Activated T-helper 17 cell treated with anti-CD3 and anti-CD28 coated beads, Interleukin-2, amount 50 U/mL, for 72 hours (primary cell): ENCODE data around the gene STK32A. TPM values are rescaled to one million over a fixed set of nuclear protein-coding genes. Genes with fewer than 3 reads are reported as not detected.

Experiments
- ATAC-seq: fragments of 150-1000 bp; cut with Tn5 transposase; replicated peaks from 2 replicates; pipeline ENCODE4 v1.10.0; 2021; ENCODE audit warnings: mild to moderate bottlenecking, moderate library complexity
- H3K27ac Mint-ChIP-seq: one replicate; pipeline ENCODE4 v1.8.0; 2022; ENCODE audit warnings: mixed read lengths
- H3K27me3 Mint-ChIP-seq: one replicate; pipeline ENCODE4 v1.8.0; 2022; ENCODE audit warnings: mixed read lengths
- H3K36me3 Mint-ChIP-seq: one replicate; pipeline ENCODE4 v1.8.0; 2022; ENCODE audit warnings: low read depth, mild to moderate bottlenecking, mixed read lengths
- H3K4me1 Mint-ChIP-seq: one replicate; pipeline ENCODE4 v1.8.0; 2022; ENCODE audit warnings: mixed read lengths
- H3K4me3 Mint-ChIP-seq: one replicate; pipeline ENCODE4 v1.8.0; 2022; ENCODE audit warnings: mild to moderate bottlenecking, mixed read lengths
- H3K9me3 Mint-ChIP-seq: one replicate; pipeline ENCODE4 v1.8.0; 2022; ENCODE audit warnings: mixed read lengths
- total RNA-seq, 2 donors: library from RNA; stranded (reverse); gene quantifications; one replicate each; pipeline ENCODE4 v1.2.3, GENCODE V29; 2022

STK32A gene
- not detected for total RNA-seq

DNA sequence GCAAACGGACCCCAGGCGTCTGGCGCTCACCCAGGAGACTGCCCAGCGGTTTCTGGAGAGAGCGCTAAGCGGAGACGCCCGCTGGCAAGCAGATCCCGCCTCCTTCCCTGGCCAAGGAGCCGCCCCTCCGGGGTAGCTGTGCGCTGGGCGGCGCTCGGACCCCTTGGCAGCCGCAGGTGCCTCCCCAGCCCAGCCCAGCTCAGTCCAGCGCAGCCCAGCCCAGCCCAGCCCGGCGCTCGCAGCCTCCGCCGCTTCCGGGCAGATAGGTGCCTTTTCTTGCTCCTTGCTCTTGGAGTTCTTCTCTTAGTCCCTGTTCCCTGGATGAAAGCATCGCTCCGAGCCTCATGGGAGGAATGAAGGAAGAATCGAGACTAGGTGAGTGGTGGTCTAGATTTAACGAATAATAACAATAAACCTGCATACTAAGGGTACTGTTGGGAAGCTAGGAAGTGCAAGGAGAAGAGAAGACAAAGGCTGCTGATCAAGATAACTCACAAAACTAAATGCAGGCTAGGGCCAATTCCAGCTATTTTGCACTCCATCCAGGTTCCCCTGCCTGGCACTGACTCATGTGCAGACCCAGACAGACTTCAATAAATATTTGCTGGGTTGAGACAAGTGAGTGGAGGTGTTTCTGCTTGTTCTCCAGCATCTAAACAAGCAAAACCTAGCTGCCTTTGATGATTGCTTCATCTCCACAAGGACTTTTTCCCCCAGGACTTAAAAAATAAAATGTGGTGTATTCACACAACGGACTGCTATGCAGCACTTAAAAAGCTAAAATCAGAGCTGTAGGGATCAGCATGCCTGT lies at the start of gene STK32A:
Gene STK32A, plus strand, starts transcription at position 202 of the 811 bp plus-strand sequence. CDS start 4,609 bp downstream, outside the sequence.
- ATAC-seq, result no peak
- H3K27ac Mint-ChIP-seq, result no peak within 1 kb of the TSS
- no peaks in the 10 kb centered on the region for H3K9me3 Mint-ChIP-seq
- H3K27me3 Mint-ChIP-seq, result peaks cover 48% of the 10 kb centered on the region
- H3K4me3 Mint-ChIP-seq, result peak within 1 kb of the TSS; percentile 54
- H3K4me1 Mint-ChIP-seq, result peaks cover 5% of the 10 kb centered on the region
- no peaks in the 10 kb centered on the region for H3K36me3 Mint-ChIP-seq

DNA sequence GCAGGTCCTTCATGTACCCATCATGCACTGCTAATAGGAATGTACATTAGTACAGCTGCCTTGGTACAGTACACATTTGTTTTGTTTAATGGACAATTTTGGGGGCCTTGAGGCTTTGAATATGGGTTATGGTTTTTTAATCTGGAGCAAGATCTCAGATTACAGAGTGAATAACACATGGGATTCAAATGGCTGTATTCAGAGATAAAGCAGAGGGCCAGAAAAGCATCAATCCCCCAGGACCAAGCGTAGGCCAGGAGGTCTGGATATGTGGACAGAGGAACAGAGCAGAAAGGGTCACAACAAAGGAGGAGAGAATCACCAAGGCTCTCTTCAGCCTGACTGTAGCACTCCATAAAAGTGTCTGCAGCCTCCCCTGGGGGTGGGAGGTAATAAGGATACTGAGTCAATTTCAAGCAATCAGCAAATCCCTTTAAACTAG lies 47.7 kb upstream of the STK32A start:
- Mint-ChIP-seq H3K9me3 (no peaks in the 10 kb centered on the region), H3K27me3 (no peaks in the 10 kb centered on the region), H3K27ac (no peak overlapping the region), H3K4me3 (no peak overlapping the region), H3K36me3 (no peaks in the 10 kb centered on the region), H3K4me1 (no peaks in the 10 kb centered on the region)
- ATAC-seq, result no peak

DNA sequence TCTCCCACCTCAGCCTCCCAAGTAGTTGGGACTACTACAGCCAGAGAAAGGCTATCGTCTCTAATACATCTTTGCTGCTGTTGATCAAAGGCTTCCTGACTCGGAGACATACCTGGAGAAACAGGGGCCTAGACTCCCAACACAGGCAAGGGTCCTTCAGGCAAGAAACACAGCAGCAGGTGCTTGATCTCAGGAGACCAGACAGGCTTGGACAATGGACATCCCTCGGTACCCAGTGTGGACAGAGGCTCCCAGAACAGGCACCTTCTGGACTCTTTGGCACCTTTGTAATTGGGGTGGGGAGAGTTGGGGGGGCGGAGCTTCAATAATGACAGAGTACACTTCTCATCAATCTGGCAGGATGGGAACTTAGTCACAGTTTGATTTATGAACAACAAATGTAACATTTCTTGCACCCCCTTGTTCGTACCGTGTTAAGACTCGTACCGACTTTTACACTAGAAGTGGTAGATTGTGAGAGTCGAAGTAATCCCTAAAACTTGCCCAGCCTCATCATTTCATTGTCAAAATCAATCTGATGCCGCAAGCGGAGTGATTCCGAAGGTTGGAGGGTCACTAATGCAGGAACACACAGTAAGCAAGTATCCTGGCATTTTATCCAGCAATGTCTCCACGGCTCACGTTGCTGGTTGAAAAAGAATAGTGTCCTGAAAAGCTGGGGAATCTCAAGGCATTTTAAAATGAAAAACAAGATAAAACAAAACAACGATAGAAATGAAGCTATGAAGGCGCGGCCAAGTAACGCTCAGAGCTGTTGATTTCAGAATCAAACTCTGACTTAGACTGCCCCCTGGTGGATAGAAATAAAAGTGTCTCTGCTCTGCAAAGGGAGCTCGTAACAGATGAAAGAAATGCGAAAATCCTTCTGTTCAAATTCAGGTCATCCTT lies 46.4 kb upstream of the STK32A start:
- Mint-ChIP-seq H3K27me3 (no peaks in the 10 kb centered on the region), H3K4me1 (no peaks in the 10 kb centered on the region), H3K9me3 (no peaks in the 10 kb centered on the region), H3K27ac (no peak overlapping the region), H3K36me3 (no peaks in the 10 kb centered on the region), H3K4me3 (no peak overlapping the region)
- peak; percentile 67 for ATAC-seq

DNA sequence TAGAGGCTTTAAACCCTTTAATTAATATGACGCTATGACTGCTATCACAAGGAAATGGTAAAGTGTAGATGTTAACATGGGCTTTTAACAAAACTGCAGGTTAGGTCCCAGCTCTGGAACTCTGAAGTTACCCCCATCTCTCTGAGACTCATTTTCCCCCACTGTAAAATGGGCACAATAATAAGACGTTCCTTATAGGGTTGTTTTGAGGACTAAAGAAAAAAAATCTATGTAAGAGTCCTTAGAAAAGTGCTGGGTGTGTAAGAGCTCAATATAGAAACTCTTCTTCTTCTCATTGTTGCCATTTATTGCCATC lies 45.8 kb upstream of the STK32A start:
- Mint-ChIP-seq H3K27ac (no peak overlapping the region), H3K9me3 (no peaks in the 10 kb centered on the region), H3K36me3 (no peaks in the 10 kb centered on the region), H3K4me3 (no peak overlapping the region), H3K27me3 (no peaks in the 10 kb centered on the region), H3K4me1 (no peaks in the 10 kb centered on the region)
- no peak for ATAC-seq

DNA sequence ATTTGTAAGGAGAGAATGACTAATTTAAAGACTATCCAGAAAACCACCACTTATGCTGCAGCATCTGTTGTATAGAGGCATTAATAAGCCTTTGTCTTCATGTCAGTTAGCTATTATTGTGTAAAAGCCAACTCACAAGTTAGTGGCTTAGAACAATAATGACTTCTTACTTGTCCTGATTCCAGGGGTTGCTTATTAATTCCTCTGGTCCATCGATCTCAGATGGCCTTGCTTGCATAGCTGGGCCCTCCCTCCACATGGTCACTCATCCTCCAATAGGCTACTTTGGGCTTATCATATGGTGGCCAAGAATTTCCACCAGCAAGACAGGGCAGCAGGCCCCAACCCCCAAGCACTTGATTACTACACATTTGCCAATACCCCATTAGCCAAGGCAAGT lies 44.5 kb upstream of the STK32A start:
- Mint-ChIP-seq H3K9me3 (no peaks in the 10 kb centered on the region), H3K36me3 (no peaks in the 10 kb centered on the region), H3K27me3 (no peaks in the 10 kb centered on the region), H3K4me3 (no peak overlapping the region), H3K4me1 (no peaks in the 10 kb centered on the region), H3K27ac (no peak overlapping the region)
- no peak for ATAC-seq

DNA sequence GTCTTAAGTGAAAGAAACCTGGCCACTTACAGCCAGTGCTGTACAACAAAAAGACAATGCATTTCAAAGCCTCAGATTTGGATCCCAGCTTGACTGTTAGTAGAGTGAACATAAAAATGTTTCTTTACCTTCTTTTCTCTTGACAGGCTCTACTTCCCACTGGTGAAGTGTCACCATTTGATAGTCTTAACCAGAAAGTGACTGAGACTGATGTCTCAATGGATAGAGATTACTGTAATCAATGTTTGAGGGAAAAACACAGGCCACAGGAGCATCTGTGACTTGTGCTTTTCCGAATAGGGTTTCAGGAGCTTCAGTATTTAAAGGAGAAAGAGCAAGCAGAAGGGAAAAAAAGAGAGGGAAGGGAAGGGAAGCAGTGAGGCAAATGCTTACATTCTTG lies 41.7 kb upstream of the STK32A start:
- H3K4me1 Mint-ChIP-seq, result no peaks in the 10 kb centered on the region

DNA sequence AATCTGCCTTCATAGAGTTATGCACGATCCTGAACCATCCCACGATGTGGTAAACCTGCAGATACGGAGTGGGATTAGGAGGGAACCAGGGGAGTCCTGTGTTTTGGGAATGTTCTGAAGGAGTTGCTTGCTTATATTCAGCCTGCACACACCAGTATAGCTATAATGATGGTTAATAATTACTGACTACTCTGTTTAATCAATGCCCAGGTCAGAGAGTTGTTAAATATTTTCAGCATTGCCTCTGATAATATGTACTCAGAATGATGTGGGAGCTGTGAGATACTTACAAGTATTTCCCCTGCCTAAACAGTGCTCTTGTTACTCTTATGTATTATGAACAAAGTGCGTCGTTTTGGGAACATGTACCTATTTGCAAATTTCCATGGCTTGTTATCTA lies 34.8 kb upstream of the STK32A start:
- Mint-ChIP-seq H3K4me1 (no peaks in the 10 kb centered on the region), H3K4me3 (no peak overlapping the region), H3K9me3 (no peaks in the 10 kb centered on the region), H3K27me3 (peaks cover 5% of the 10 kb centered on the region), H3K36me3 (no peaks in the 10 kb centered on the region), H3K27ac (no peak overlapping the region)
- ATAC-seq, result no peak

More for the DNA sequence above, 41.7 kb upstream of the STK32A start:
- Mint-ChIP-seq H3K36me3 (no peaks in the 10 kb centered on the region), H3K4me3 (no peak overlapping the region), H3K27me3 (no peaks in the 10 kb centered on the region), H3K9me3 (no peaks in the 10 kb centered on the region), H3K27ac (no peak overlapping the region)
- no peak for ATAC-seq

DNA sequence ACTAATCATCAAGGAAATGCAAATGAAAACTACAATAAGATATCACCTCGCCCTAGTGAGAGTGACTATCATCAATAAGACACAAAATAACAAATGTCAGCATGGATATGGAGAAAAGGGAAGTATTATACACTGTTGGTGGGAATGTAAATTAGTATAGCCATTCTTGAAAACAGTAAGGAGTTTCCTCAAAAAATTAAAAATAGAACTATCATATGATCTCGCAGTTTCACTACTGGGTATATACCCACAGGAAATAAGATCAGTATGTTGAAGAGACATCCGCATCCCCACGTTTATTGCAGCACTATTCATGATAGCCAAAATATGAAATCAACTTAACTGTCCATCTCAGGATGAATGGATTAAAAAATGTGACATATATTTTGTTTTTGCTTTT lies 31.6 kb upstream of the STK32A start:
- Mint-ChIP-seq H3K27ac (no peak overlapping the region), H3K36me3 (no peaks in the 10 kb centered on the region), H3K4me1 (no peaks in the 10 kb centered on the region), H3K27me3 (peaks cover 5% of the 10 kb centered on the region), H3K4me3 (no peak overlapping the region), H3K9me3 (no peaks in the 10 kb centered on the region)
- ATAC-seq, result no peak

DNA sequence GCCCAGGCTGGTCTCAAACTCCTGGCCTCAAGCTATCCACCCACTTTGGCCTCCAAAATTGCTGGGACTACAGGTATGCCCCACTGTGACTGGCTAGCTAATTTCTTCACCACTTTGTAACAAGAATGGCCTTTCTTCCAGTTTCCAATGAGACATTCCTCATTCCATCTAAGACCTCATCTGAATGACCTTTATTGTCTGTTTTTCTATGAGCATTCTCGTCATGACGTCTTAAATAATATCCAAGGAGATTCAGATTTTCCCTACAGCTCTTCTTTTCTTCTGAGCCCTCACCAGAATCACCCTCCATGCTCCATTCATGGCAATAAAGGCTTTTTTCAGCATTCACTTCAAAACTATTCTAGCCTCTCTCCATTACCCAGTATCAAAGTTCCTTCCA lies 30.2 kb upstream of the STK32A start:
- no peaks in the 10 kb centered on the region for H3K36me3 Mint-ChIP-seq
- no peaks in the 10 kb centered on the region for H3K9me3 Mint-ChIP-seq
- H3K4me3 Mint-ChIP-seq, result no peak overlapping the region
- ATAC-seq, result no peak
- peaks cover 5% of the 10 kb centered on the region for H3K27me3 Mint-ChIP-seq
- H3K27ac Mint-ChIP-seq, result no peak overlapping the region
- H3K4me1 Mint-ChIP-seq, result no peaks in the 10 kb centered on the region

DNA sequence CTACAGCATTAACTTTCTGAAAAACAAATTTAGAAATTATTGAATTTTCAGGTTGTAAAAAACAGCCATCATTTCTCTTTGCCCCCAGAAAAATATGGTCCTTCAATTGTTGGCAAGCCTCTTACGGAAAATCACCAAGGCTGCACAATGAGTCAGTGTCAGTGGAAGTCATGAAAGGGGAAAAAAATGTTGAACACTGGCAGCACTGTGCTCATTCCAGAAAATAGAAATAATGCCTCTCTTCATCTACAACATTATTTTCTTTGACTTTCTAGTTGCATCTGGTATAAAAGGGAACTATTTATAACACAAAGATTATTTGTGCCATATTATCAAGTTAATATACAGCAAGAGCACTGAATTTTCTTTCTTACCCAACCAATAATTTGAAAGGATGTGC lies 26.7 kb upstream of the STK32A start:
- no peaks in the 10 kb centered on the region for H3K4me1 Mint-ChIP-seq
- no peaks in the 10 kb centered on the region for H3K36me3 Mint-ChIP-seq
- no peaks in the 10 kb centered on the region for H3K9me3 Mint-ChIP-seq
- no peak overlapping the region for H3K4me3 Mint-ChIP-seq
- H3K27ac Mint-ChIP-seq, result no peak overlapping the region
- H3K27me3 Mint-ChIP-seq, result no peaks in the 10 kb centered on the region
- no peak for ATAC-seq

DNA sequence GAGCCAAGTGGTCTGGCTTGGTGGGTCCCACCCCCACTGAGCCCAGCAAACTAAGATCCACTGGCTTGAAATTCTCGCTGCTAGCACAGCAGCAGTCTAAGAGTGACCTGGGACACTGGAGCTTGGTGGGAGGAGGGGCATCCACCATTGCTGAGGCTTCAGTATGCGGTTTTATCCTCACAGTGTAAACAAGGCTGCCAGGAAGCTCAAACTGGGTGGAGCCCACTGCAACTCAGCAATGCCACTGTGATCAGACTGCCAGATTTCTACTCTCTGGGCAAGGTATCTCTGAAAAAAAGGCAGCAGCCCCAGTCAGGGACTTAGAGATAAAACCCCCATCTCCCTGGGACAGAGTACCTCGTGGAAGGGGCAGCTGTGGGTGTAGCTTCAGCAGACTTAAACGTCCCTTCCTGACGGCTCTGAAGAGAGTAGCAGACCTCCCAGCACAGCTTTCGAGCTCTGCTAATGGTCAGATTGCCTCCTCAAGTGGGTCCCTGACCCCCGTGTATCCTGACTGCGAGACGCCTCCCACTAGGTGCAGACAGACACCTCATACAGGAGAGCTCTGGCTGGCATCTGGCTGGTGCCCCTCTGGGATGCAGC lies 18.2 kb upstream of the STK32A start:
- H3K9me3 Mint-ChIP-seq, result peaks cover 9% of the 10 kb centered on the region
- H3K36me3 Mint-ChIP-seq, result no peaks in the 10 kb centered on the region
- no peak overlapping the region for H3K4me3 Mint-ChIP-seq

DNA sequence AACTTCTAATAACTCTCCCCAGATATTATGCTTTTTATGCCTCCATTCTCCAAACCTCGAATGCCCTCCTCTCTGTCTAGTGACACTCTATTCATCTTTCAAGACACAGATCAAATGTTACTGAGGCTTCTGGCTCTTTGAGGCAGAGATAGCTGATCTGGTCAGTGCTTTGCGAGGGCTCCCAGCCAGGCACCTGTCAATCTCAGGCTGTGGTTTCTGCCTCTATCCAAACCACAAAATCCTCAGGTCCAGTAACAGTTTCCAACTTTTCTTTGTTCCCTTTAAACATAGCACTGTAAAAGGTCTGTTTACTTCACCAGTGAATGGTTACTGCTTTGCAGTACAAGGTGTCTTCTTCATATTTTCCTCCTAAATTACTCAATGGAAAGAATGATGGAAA lies 11.5 kb upstream of the STK32A start:
- Mint-ChIP-seq H3K9me3 (peaks cover 17% of the 10 kb centered on the region), H3K36me3 (no peaks in the 10 kb centered on the region), H3K4me1 (peaks cover 9% of the 10 kb centered on the region)

More for the DNA sequence above, 18.2 kb upstream of the STK32A start:
- no peaks in the 10 kb centered on the region for H3K4me1 Mint-ChIP-seq
- H3K27me3 Mint-ChIP-seq, result no peaks in the 10 kb centered on the region
- peak overlapping the region; percentile 52 for H3K27ac Mint-ChIP-seq
- peak; percentile 24 for ATAC-seq

DNA sequence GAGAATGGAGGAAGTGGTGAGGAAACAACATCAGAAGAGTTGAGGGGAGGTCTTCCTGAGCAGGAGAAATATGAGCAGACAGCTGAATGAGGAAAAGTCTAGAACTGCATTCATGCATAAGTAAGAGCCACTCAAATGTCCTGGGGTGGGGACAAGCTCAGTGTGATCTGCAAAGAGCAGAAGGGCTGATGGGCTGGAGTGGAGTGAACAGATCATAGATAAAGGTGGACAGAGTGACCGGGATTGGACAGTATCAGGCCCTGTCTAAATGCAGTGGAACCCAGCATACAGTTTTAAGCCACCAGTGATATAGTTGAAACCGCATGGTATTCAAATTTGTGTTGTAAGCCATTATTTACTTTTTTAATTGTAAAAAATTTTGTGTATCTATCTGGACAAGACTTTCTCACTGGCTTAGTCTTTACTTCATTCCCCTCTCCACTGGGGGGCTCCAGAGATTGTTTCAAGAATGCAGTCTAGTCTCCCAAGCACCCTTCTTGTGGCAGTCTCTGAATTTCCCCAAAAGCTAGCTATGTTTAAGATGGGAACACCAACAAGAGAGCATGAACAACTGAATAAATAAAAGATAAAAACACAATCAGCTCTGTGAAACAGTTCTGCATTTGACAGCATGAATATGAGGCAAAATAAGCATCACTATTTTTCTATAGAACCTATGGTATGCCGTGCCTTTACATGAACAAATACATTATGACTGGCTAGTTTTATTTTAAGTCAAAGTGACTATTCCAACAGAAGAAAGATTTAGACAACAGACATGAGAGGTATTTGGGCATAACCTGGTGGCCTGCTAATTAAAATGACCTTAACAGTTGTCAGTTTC lies 10.7 kb upstream of the STK32A start:
- H3K4me1 Mint-ChIP-seq, result peaks cover 9% of the 10 kb centered on the region
- no peaks in the 10 kb centered on the region for H3K36me3 Mint-ChIP-seq
- H3K27me3 Mint-ChIP-seq, result no peaks in the 10 kb centered on the region
- H3K4me3 Mint-ChIP-seq, result no peak overlapping the region
- H3K27ac Mint-ChIP-seq, result no peak overlapping the region
- ATAC-seq, result no peak
- H3K9me3 Mint-ChIP-seq, result peaks cover 11% of the 10 kb centered on the region

More for the DNA sequence above, 11.5 kb upstream of the STK32A start:
- H3K4me3 Mint-ChIP-seq, result no peak overlapping the region
- no peaks in the 10 kb centered on the region for H3K27me3 Mint-ChIP-seq
- ATAC-seq, result no peak
- no peak overlapping the region for H3K27ac Mint-ChIP-seq

DNA sequence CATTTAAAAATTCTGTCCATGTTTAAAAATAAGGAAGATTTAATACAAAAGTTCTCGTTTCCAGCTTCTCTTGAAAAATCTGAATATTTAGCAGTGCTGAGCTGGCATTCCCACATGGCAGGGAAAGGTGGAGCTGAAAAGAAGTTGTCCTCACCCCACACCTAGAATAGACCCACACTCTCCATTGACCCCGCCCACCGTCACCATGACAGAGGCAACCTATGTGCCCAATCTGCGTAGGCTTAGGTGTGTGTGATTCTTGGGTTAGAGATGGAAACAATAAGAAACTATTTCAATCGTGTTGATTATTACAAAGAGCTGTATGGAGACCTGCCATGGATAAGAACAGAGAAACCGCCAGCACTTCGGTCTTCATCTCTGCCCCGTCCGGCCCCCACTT lies 8.9 kb upstream of the STK32A start:
- Mint-ChIP-seq H3K9me3 (peaks cover 10% of the 10 kb centered on the region), H3K27me3 (peaks cover 4% of the 10 kb centered on the region), H3K27ac (no peak overlapping the region), H3K36me3 (no peaks in the 10 kb centered on the region), H3K4me1 (peaks cover 9% of the 10 kb centered on the region), H3K4me3 (no peak overlapping the region)
- no peak for ATAC-seq
